ENCODE results near the gene TKT. TPM values are rescaled to one million over a fixed set of nuclear protein-coding genes. Genes with fewer than 3 reads are reported as not detected.

Gene TKT
- total RNA-seq, 6 donors from 2014 or later: 402 to 605 (median 482) TPM

GRCh38 chr3:53252096-53252946 lies 3.5 kb downstream of the TKT start:
- Histone ChIP-seq H3K27ac (peak overlapping the region; percentile 88 to 98 (median 91)), H3K9me3 (no peaks in the 10 kb centered on the region), H3K4me1 (peaks cover 61 to 82% (median 76%) of the 10 kb centered on the region in 4 donors), H3K27me3 (no peaks in the 10 kb centered on the region), H3K36me3 (no peaks in the 10 kb centered on the region), H3K4me3 (peak overlapping the region in 3 of 4 donors; percentile 99 to 100 (median 99))
- ATAC-seq (ENCODE audit: low FRiP score in 2 of 2): peak in 1 of 2 donors; percentile 67
- WGBS, 2 donors: 16 to 30% methylated on average over 10 of the region's 10 CpGs
- peak in 1 of 2 donors; percentile 83 for DNase-seq
- peak in 1 of 4 donors; percentile 54 for TF ChIP-seq EP300 (IDR thresholded peaks at IDR 0.05)
- TF ChIP-seq POLR2AphosphoS5 (IDR thresholded peaks at IDR 0.05): peak; percentile 43 to 67
- TF ChIP-seq POLR2A (IDR thresholded peaks at IDR 0.05): no peak

- H3K9me3 ChIP-seq: no peaks in the 10 kb centered on the region
- H3K4me1 ChIP-seq: peaks cover 56 to 76% (median 71%) of the 10 kb centered on the region in 4 donors
- H3K4me3 ChIP-seq: peak overlapping the region in 1 of 4 donors; percentile 99
- 84 to 94% methylated on average over 3 to 4 of the region's 4 CpGs for WGBS, 2 donors
- TF ChIP-seq POLR2AphosphoS5 (IDR thresholded peaks at IDR 0.05) (no peak), EP300 (IDR thresholded peaks at IDR 0.05) (no peak), CTCF (IDR thresholded peaks at IDR 0.05) (no peak), POLR2A (IDR thresholded peaks at IDR 0.05) (no peak)
- peak overlapping the region; percentile 88 to 98 (median 91) for H3K27ac ChIP-seq
- DNase-seq (no peak), ATAC-seq (ENCODE audit: low FRiP score in 2 of 2) (no peak)
- no peaks in the 10 kb centered on the region for H3K36me3 ChIP-seq
- H3K27me3 ChIP-seq: no peaks in the 10 kb centered on the region
These were observed 4.8 kb downstream of the TKT start for GRCh38 chr3:53250881-53251605.

GRCh38 chr3:53250453-53250852 lies 5.4 kb downstream of the TKT start:
- peak overlapping the region; percentile 88 to 98 (median 91) for H3K27ac ChIP-seq
- H3K4me1 ChIP-seq: peaks cover 56 to 78% (median 70%) of the 10 kb centered on the region in 4 donors
- no peak for ATAC-seq (ENCODE audit: low FRiP score in 2 of 2)

GRCh38 chr3:53248161-53248560 lies 7.7 kb downstream of the TKT start:
- Histone ChIP-seq H3K36me3 (no peaks in the 10 kb centered on the region), H3K9me3 (no peaks in the 10 kb centered on the region), H3K27me3 (no peaks in the 10 kb centered on the region), H3K4me3 (no peak overlapping the region), H3K27ac (peak overlapping the region; percentile 23 to 48 (median 33)), H3K4me1 (peaks cover 63 to 84% (median 74%) of the 10 kb centered on the region in 4 donors)
- 51 to 81% methylated on average over 6 of the region's 6 CpGs for WGBS, 2 donors
- ATAC-seq (ENCODE audit: low FRiP score in 2 of 2): no peak
- no peak for TF ChIP-seq EP300 (IDR thresholded peaks at IDR 0.05)
- no peak for TF ChIP-seq POLR2A (IDR thresholded peaks at IDR 0.05)
- TF ChIP-seq POLR2AphosphoS5 (IDR thresholded peaks at IDR 0.05): no peak
- TF ChIP-seq CTCF (IDR thresholded peaks at IDR 0.05): no peak
- DNase-seq: no peak

More at GRCh38 chr3:53250453-53250852, 5.4 kb downstream of the TKT start:
- no peaks in the 10 kb centered on the region for H3K9me3 ChIP-seq
- H3K27me3 ChIP-seq: no peaks in the 10 kb centered on the region
- 80 to 91% methylated on average over 3 of the region's 3 CpGs for WGBS, 2 donors
- no peak for DNase-seq
- H3K4me3 ChIP-seq: peak overlapping the region in 1 of 4 donors; percentile 1
- no peak for TF ChIP-seq POLR2AphosphoS5 (IDR thresholded peaks at IDR 0.05)
- TF ChIP-seq CTCF (IDR thresholded peaks at IDR 0.05): no peak
- no peak for TF ChIP-seq EP300 (IDR thresholded peaks at IDR 0.05)
- no peak for TF ChIP-seq POLR2A (IDR thresholded peaks at IDR 0.05)
- H3K36me3 ChIP-seq: no peaks in the 10 kb centered on the region

- peak overlapping the region in 3 of 4 donors; percentile 23 to 48 (median 36) for H3K27ac ChIP-seq
- WGBS, 2 donors: 14 to 69% methylated on average over 2 of the region's 2 CpGs
- ATAC-seq (ENCODE audit: low FRiP score in 2 of 2) (no peak), DNase-seq (no peak)
- TF ChIP-seq POLR2A (IDR thresholded peaks at IDR 0.05) (no peak), CTCF (IDR thresholded peaks at IDR 0.05) (no peak), POLR2AphosphoS5 (IDR thresholded peaks at IDR 0.05) (no peak)
- peaks cover 67 to 84% (median 77%) of the 10 kb centered on the region in 4 donors for H3K4me1 ChIP-seq
- no peaks in the 10 kb centered on the region for H3K27me3 ChIP-seq
- no peaks in the 10 kb centered on the region for H3K9me3 ChIP-seq
- H3K36me3 ChIP-seq: no peaks in the 10 kb centered on the region
- no peak overlapping the region for H3K4me3 ChIP-seq
These were observed 8.2 kb downstream of the TKT start for GRCh38 chr3:53247619-53248018.

Data from upper lobe of left lung (tissue), 6 donors.